ENCODE measurements around the gene KIF6.

The KIF6 gene

GRCh38 chr6:39610221-39610620 lies 115.0 kb downstream of the KIF6 start:
- no peak for TF ChIP-seq GATA3 (IDR thresholded peaks at IDR 0.05; ENCODE audit: low read depth, low read length)
- no peak for TF ChIP-seq GATA2 (IDR thresholded peaks at IDR 0.05; ENCODE audit: low read depth, low read length)

- TF ChIP-seq GATA3 (IDR thresholded peaks at IDR 0.05; ENCODE audit: low read depth, low read length) (no peak), GATA2 (IDR thresholded peaks at IDR 0.05; ENCODE audit: low read depth, low read length) (no peak)
Observed at GRCh38 chr6:39608652-39609345, 116.4 kb downstream of the KIF6 start.

- TF ChIP-seq GATA2 (IDR thresholded peaks at IDR 0.05; ENCODE audit: low read depth, low read length) (no peak), GATA3 (IDR thresholded peaks at IDR 0.05; ENCODE audit: low read depth, low read length) (no peak)
Observed at GRCh38 chr6:39602601-39603519, 122.3 kb downstream of the KIF6 start.

- TF ChIP-seq GATA3 (IDR thresholded peaks at IDR 0.05; ENCODE audit: low read depth, low read length): no peak
- no peak for TF ChIP-seq GATA2 (IDR thresholded peaks at IDR 0.05; ENCODE audit: low read depth, low read length)
Observed at GRCh38 chr6:39599973-39600372, 125.2 kb downstream of the KIF6 start.

- no peak for TF ChIP-seq GATA3 (IDR thresholded peaks at IDR 0.05; ENCODE audit: low read depth, low read length)
- TF ChIP-seq GATA2 (IDR thresholded peaks at IDR 0.05; ENCODE audit: low read depth, low read length): no peak
Observed at GRCh38 chr6:39599341-39599740, 125.9 kb downstream of the KIF6 start.

- TF ChIP-seq GATA2 (IDR thresholded peaks at IDR 0.05; ENCODE audit: low read depth, low read length) (no peak), GATA3 (IDR thresholded peaks at IDR 0.05; ENCODE audit: low read depth, low read length) (no peak)
Observed at GRCh38 chr6:39594285-39594684, 130.9 kb downstream of the KIF6 start.

- TF ChIP-seq GATA2 (IDR thresholded peaks at IDR 0.05; ENCODE audit: low read depth, low read length) (no peak), GATA3 (IDR thresholded peaks at IDR 0.05; ENCODE audit: low read depth, low read length) (no peak)
Observed at GRCh38 chr6:39593646-39594045, 131.6 kb downstream of the KIF6 start.

- TF ChIP-seq GATA2 (IDR thresholded peaks at IDR 0.05; ENCODE audit: low read depth, low read length): no peak
- TF ChIP-seq GATA3 (IDR thresholded peaks at IDR 0.05; ENCODE audit: low read depth, low read length): no peak
Observed at GRCh38 chr6:39590871-39591393, 134.3 kb downstream of the KIF6 start.

- no peak for TF ChIP-seq GATA2 (IDR thresholded peaks at IDR 0.05; ENCODE audit: low read depth, low read length)
- TF ChIP-seq GATA3 (IDR thresholded peaks at IDR 0.05; ENCODE audit: low read depth, low read length): no peak
Observed at GRCh38 chr6:39587080-39587479, 138.1 kb downstream of the KIF6 start.

GRCh38 chr6:39585641-39586040 lies 139.6 kb downstream of the KIF6 start:
- TF ChIP-seq GATA3 (IDR thresholded peaks at IDR 0.05; ENCODE audit: low read depth, low read length): no peak
- TF ChIP-seq GATA2 (IDR thresholded peaks at IDR 0.05; ENCODE audit: low read depth, low read length): no peak

- TF ChIP-seq GATA3 (IDR thresholded peaks at IDR 0.05; ENCODE audit: low read depth, low read length) (no peak), GATA2 (IDR thresholded peaks at IDR 0.05; ENCODE audit: low read depth, low read length) (no peak)
Observed at GRCh38 chr6:39577446-39578165, 147.6 kb downstream of the KIF6 start.

- TF ChIP-seq GATA2 (IDR thresholded peaks at IDR 0.05; ENCODE audit: low read depth, low read length): no peak
- no peak for TF ChIP-seq GATA3 (IDR thresholded peaks at IDR 0.05; ENCODE audit: low read depth, low read length)
Observed at GRCh38 chr6:39576556-39577303, 148.5 kb downstream of the KIF6 start.

- TF ChIP-seq GATA3 (IDR thresholded peaks at IDR 0.05; ENCODE audit: low read depth, low read length) (no peak), GATA2 (IDR thresholded peaks at IDR 0.05; ENCODE audit: low read depth, low read length) (no peak)
Observed at GRCh38 chr6:39574991-39575390, 150.2 kb downstream of the KIF6 start.

All from SH-SY5Y (cell line).